HG03045 (cell line): ENCODE results near the gene THRB.
"Not testable (repeated sequence)": the region's sequence is repeated elsewhere in the genome, so short reads cannot be mapped to it uniquely, and the experiment has no call there.

Experiments used
- ATAC-seq: cut with Tn5 transposase; IDR thresholded peaks from one replicate; pipeline ENCODE4 v1.9.1; 2021; ENCODE audit warnings: mild to moderate bottlenecking, moderate library complexity; ENCODE audit not compliant: unreplicated experiment

The THRB gene

GRCh38 chr3:24410860-24411259, 83.8 kb downstream of the THRB start:
- ATAC-seq = no peak

- ATAC-seq = no peak
Observed at GRCh38 chr3:24407980-24408680, 86.5 kb downstream of the THRB start.

- ATAC-seq = no peak
Observed at GRCh38 chr3:24406900-24407299, 87.8 kb downstream of the THRB start.

GRCh38 chr3:24405057-24405456, 89.6 kb downstream of the THRB start:
- no peak for ATAC-seq

DNA sequence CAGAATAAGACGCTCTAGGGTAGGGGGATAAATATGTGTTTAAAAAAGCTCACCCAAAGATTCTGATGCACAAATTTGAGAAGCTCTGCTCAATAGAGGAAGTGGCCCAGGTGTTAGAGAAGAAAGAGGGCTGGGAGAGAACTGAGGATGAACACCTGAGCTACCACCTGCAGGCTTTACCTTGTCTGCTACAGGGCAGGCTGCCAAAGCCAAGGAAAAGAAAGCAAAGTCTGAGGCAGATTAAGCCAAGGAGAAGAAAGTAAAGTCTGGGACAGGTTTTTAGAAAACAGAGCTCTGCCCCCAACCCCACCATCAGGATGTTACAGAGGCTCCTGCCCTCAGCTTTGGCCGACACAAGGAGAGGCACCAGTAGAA, 92.9 kb downstream of the THRB start:
- ATAC-seq = no peak

GRCh38 chr3:24401090-24401810, 93.4 kb downstream of the THRB start:
- ATAC-seq = no peak

DNA sequence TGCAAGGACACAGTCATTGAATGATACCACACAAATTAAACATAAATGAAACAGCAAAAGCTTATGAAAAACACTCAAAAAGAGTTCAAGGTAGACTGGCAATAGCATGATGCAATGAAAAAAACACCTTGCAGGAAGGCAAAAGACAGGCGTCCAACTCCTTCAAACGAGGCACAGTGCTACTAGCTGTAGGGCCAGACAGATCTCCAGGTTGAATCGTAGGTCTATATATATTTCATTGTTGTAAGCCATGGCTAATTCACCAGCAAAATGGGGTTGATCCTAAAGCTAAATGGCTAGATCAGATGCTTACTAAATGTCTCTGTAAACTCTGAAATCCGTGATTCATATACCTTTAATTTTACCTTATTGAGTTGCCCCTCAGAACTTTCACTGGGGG, 94.2 kb downstream of the THRB start:
- no peak for ATAC-seq

DNA sequence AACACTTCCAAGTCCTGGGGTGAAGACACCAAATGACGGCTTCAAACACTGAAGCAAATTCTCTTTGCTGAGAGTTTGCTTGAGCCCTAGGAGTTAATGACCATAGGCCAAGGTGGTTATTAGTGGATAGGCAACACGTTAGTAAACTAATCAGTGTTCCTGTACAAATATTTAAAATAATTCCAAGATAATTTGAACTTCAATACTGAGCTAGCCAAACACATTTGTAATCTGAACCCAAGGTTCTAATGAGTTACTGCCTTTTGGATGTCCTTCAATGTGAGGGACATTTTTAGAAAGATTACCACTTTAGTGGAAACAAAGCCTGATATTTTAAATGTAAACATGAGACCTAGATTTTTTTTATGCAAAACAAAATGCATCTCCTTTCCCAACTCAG, 94.6 kb downstream of the THRB start:
- no peak for ATAC-seq

DNA sequence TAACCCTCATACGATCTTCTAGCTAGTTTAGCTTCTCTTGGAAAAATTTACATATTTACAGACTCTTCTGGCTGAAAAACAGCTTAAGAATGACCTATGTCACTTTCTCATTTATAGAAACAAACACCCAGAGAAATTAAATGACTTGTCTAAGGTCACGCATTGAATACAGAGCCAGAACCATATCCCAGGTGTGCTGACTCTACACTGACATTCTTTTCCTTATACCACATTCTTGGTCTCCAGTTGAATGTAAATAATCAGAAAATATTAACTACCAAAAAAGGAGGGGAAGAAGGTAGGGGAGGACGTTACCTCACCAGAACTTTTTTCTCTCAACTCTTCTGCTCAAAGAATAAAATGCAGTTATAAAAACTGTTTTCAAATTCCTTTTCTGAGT, 95.0 kb downstream of the THRB start:
- no peak for ATAC-seq

DNA sequence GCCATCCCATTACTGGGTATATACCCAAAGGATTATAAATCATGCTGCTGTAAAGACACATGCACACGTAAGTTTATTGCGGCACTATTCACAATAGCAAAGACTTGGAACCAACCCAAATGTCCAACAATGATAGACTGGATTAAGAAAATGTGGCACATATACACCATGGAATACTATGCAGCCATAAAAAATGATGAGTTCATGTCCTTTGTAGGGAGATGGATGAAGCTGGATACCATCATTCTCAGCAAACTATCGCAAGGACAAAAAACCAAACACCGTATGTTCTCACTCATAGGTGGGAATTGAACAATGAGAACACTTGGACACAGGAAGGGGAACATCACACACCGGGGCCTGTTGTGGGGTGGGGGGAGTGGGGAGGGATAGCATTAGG, 95.9 kb downstream of the THRB start:
- not testable (repeated sequence) for ATAC-seq

GRCh38 chr3:24396338-24396737, 98.3 kb downstream of the THRB start:
- ATAC-seq = no peak

GRCh38 chr3:24394754-24395153, 99.9 kb downstream of the THRB start:
- ATAC-seq = no peak

DNA sequence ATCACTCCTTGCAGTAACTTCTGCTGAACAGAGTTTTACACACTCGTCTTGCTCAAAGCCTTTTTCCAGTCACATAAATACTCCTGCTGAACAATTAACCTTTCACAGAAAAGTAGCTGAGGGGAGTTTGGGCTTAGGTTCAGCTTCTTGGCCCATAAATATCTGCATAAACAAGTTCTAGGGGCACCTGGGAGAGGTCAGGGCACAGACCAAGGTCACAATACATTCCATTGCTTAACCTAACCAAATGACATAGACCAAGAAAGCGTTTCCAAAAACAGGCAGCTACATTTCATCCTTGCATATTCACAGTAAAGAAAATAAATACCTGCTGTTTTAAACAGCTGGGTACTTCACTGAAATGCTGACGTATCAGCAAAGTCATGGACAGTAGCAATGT, 101.3 kb downstream of the THRB start:
- no peak for ATAC-seq

DNA sequence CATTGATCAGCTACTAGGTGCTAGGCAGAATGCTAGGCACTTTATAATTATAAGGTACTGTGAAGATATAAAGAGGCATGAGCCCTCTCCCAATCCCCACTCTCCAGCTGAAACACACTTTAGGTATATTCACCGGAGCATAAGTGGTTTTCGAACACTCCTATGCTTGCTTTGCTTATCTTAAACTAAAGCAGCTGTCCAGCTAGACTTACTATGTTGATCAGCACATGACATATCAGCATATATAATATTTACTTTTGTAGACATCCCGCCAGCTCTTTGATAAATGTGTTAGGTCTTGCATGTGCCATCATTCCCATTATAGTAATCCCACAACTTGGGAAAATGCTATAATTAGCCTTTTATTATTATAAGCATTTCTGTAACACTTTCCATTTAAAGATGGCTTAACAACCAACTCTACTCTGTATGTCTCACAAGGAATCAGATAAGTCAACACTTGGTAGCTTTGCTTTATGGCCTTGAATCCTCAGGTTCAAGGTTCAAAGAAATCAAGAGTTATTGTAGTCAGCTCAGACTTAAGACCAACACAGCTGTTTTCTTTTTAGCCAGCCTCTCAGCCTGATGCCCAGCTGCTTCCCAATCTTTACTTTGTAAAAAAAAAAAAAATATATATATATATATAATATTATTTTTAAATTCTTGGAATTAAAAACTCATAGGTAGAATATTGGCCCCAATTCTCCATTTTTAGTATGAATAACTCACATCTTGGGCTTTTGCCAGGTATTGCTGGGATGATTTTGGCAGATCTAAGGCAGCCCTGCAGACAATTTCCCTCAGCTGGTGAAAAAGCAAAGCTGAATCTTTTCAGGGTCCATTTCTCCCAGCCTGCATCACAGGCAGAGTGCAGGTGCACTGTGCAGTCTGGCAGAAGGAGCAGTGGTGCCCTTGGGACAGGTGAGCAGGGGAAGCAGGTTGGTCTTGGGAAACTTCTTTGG, 104.2 kb downstream of the THRB start:
- ATAC-seq = no peak

GRCh38 chr3:24389108-24390090, 105.3 kb downstream of the THRB start:
- ATAC-seq = no peak

DNA sequence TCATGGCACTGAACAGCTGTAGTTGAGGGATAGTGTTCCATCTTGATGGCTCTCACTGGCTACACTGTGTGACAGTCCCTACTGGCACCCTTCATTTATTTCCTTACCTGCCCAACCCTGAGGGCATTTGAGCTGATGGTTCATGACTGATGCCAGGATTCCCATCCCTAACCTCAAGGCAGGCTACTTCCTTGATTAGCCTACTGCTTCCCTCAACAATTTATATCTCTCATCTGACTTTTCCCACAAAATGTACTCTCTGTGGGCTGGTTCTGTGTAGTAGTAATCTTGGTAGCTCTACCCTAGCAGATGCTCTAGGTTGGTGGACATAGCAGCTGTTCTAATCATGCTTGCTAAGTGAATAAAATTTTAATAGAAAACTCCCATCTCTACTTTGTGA, 106.0 kb downstream of the THRB start:
- no peak for ATAC-seq

GRCh38 chr3:24388159-24388558, 106.5 kb downstream of the THRB start:
- no peak for ATAC-seq

- no peak for ATAC-seq
Observed at GRCh38 chr3:24387493-24387892, 107.2 kb downstream of the THRB start.

- ATAC-seq = no peak
Observed at GRCh38 chr3:24387000-24387399, 107.7 kb downstream of the THRB start.

- ATAC-seq = no peak
Observed at GRCh38 chr3:24386458-24386857, 108.2 kb downstream of the THRB start.
